ENCODE data around the gene RAB7A.

The RAB7A gene

GRCh38 chr3:128775241-128775640 is 49.3 kb downstream of the RAB7A start:
- no peak for TF ChIP-seq CTBP1 (IDR thresholded peaks at IDR 0.05; ENCODE audit: borderline replicate concordance)
- TF ChIP-seq BHLHE40 (IDR thresholded peaks at IDR 0.05; ENCODE audit: borderline replicate concordance): no peak
- no peak for TF ChIP-seq HDGF (IDR thresholded peaks at IDR 0.05; ENCODE audit: borderline replicate concordance)
- no peak for TF ChIP-seq ZNF384 (IDR thresholded peaks at IDR 0.05)
- TF ChIP-seq ARNT (IDR thresholded peaks at IDR 0.05): no peak
- TF ChIP-seq FOXM1 (IDR thresholded peaks at IDR 0.05; ENCODE audit: borderline replicate concordance): no peak
- TF ChIP-seq ELF4 (IDR thresholded peaks at IDR 0.05): no peak
- TF ChIP-seq LEF1 (IDR thresholded peaks at IDR 0.05; ENCODE audit: borderline replicate concordance): no peak
- no peak for TF ChIP-seq SP1 (IDR thresholded peaks at IDR 0.05)
- TF ChIP-seq FOXA1 (IDR thresholded peaks at IDR 0.05): no peak
- no peak for TF ChIP-seq FOXK2 (IDR thresholded peaks at IDR 0.05)
- TF ChIP-seq L3MBTL2 (conservative IDR thresholded peaks at IDR 0.05): no peak
- TF ChIP-seq SUZ12 (IDR thresholded peaks at IDR 0.05): no peak
- no peak for DNase-seq (ENCODE audit: extremely low spot score)
- ChIA-PET CTCF (no interaction called here), POLR2A (no interaction called here)

GRCh38 chr3:128775906-128776542 is 50.0 kb downstream of the RAB7A start:
- no peak for DNase-seq (ENCODE audit: extremely low spot score)
- TF ChIP-seq CTBP1 (IDR thresholded peaks at IDR 0.05; ENCODE audit: borderline replicate concordance) (no peak), L3MBTL2 (conservative IDR thresholded peaks at IDR 0.05) (no peak), ZNF384 (IDR thresholded peaks at IDR 0.05) (no peak), ELF4 (IDR thresholded peaks at IDR 0.05) (no peak), HDGF (IDR thresholded peaks at IDR 0.05; ENCODE audit: borderline replicate concordance) (no peak), BHLHE40 (IDR thresholded peaks at IDR 0.05; ENCODE audit: borderline replicate concordance) (no peak), PKNOX1 (IDR thresholded peaks at IDR 0.05) (no peak)
- POLR2A ChIA-PET: no interaction called here
- CTCF ChIA-PET: no interaction called here

GRCh38 chr3:128780101-128780837 is 54.3 kb downstream of the RAB7A start:
- ChIA-PET POLR2A (interaction anchor here (0.6 to 1.2 kb wide), 2 partner anchors 99 to 174 kb away, joined by 3 to 4 read pairs; partner anchors contain the start of gene ACAD9), CTCF (no interaction called here)
- no peak for DNase-seq (ENCODE audit: extremely low spot score)
- TF ChIP-seq HDGF (IDR thresholded peaks at IDR 0.05; ENCODE audit: borderline replicate concordance) (no peak), BHLHE40 (IDR thresholded peaks at IDR 0.05; ENCODE audit: borderline replicate concordance) (no peak), ZNF384 (IDR thresholded peaks at IDR 0.05) (no peak), FOXA1 (IDR thresholded peaks at IDR 0.05) (no peak), LEF1 (IDR thresholded peaks at IDR 0.05; ENCODE audit: borderline replicate concordance) (no peak), SUZ12 (IDR thresholded peaks at IDR 0.05) (no peak), ELF4 (IDR thresholded peaks at IDR 0.05) (no peak), L3MBTL2 (conservative IDR thresholded peaks at IDR 0.05) (no peak), FOXM1 (IDR thresholded peaks at IDR 0.05; ENCODE audit: borderline replicate concordance) (no peak), PKNOX1 (IDR thresholded peaks at IDR 0.05) (no peak), ARNT (IDR thresholded peaks at IDR 0.05) (no peak), CTBP1 (IDR thresholded peaks at IDR 0.05; ENCODE audit: borderline replicate concordance) (no peak), FOXK2 (IDR thresholded peaks at IDR 0.05) (no peak), TARDBP (IDR thresholded peaks at IDR 0.05) (no peak), SP1 (IDR thresholded peaks at IDR 0.05) (no peak), NFRKB (IDR thresholded peaks at IDR 0.05) (no peak)

- no peak for DNase-seq (ENCODE audit: extremely low spot score)
- TF ChIP-seq SP1 (IDR thresholded peaks at IDR 0.05) (no peak), ZNF384 (IDR thresholded peaks at IDR 0.05) (no peak), FOXM1 (IDR thresholded peaks at IDR 0.05; ENCODE audit: borderline replicate concordance) (no peak), ARNT (IDR thresholded peaks at IDR 0.05) (no peak), LEF1 (IDR thresholded peaks at IDR 0.05; ENCODE audit: borderline replicate concordance) (no peak), FOXA1 (IDR thresholded peaks at IDR 0.05) (no peak), HDGF (IDR thresholded peaks at IDR 0.05; ENCODE audit: borderline replicate concordance) (no peak), NFRKB (IDR thresholded peaks at IDR 0.05) (no peak), FOXK2 (IDR thresholded peaks at IDR 0.05) (no peak), SUZ12 (IDR thresholded peaks at IDR 0.05) (no peak), L3MBTL2 (conservative IDR thresholded peaks at IDR 0.05) (no peak)
- ChIA-PET CTCF (interaction anchor here (1.1 kb wide), 1 partner anchor 13 kb away, joined by 5 read pairs; no protein-coding TSS in a partner anchor), POLR2A (interaction anchor here (1.8 kb wide), 1 partner anchor 100 kb away, joined by 4 read pairs; no protein-coding TSS in a partner anchor)
These were observed 55.2 kb downstream of the RAB7A start for GRCh38 chr3:128781164-128781563.

- no peak for DNase-seq (ENCODE audit: extremely low spot score)
- POLR2A ChIA-PET: interaction anchor here (1.8 kb wide), 1 partner anchor 102 kb away, joined by 4 read pairs; no protein-coding TSS in a partner anchor
- CTCF ChIA-PET: no interaction called here
- TF ChIP-seq HDGF (IDR thresholded peaks at IDR 0.05; ENCODE audit: borderline replicate concordance) (no peak), TARDBP (IDR thresholded peaks at IDR 0.05) (no peak), LEF1 (IDR thresholded peaks at IDR 0.05; ENCODE audit: borderline replicate concordance) (no peak), FOXM1 (IDR thresholded peaks at IDR 0.05; ENCODE audit: borderline replicate concordance) (no peak), SP1 (IDR thresholded peaks at IDR 0.05) (no peak), CTBP1 (IDR thresholded peaks at IDR 0.05; ENCODE audit: borderline replicate concordance) (no peak), NFRKB (IDR thresholded peaks at IDR 0.05) (no peak), FOXA1 (IDR thresholded peaks at IDR 0.05) (no peak)
These were observed 56.5 kb downstream of the RAB7A start for GRCh38 chr3:128782282-128783146.

All from HEK293T (cell line).